Adrenal gland (tissue), 12 donors: ENCODE measurements around the gene GSTM3. TPM values are rescaled to one million over a fixed set of nuclear protein-coding genes. Genes with fewer than 3 reads are reported as not detected.

ENCODE experiments used
- DNase-seq, 7 donors: peaks; one replicate each; pipeline ENCODE4 v3.0.0-alpha.2; 2019 to 2020
- H3K27ac ChIP-seq, 5 donors: fragments of 200-600 bp; sonication (generic) in 4 of 5; 1 replicate in 3 of 5; 2 replicates in 2 of 5; pipeline versions ENCODE4 v1.5.1 to v1.8.0; 2016 to 2020; ENCODE audit warnings: mild to moderate bottlenecking in 1 of 5
- H3K27me3 ChIP-seq: fragments of 200-600 bp; 2 replicates; pipeline ENCODE4 v1.8.0; 2021
- H3K36me3 ChIP-seq, 2 donors: fragments of 200-600 bp; replicated peaks in 1 of 2; 1 replicate in 1 of 2; 2 replicates in 1 of 2; pipeline versions ENCODE4 v1.5.1 to v1.8.0; 2018 to 2022
- H3K4me1 ChIP-seq, 2 donors: fragments of 200-600 bp; replicated peaks in 1 of 2; 1 replicate in 1 of 2; 2 replicates in 1 of 2; pipeline versions ENCODE4 v1.5.1 to v1.8.0; 2018 to 2021
- H3K4me3 ChIP-seq, 4 donors: fragments of 200-600 bp; sonication (generic) in 3 of 4; one replicate each; pipeline ENCODE4 v1.5.1; 2016 to 2018
- H3K9me3 ChIP-seq, 3 donors: fragments of 200-600 bp; sonication (generic) in 1 of 3; replicated peaks in 1 of 3; 1 replicate in 2 of 3; 2 replicates in 1 of 3; pipeline versions ENCODE4 v1.5.1 to v1.8.0; 2016 to 2021
- CTCF ChIP-seq, 6 experiments: fragments of 450-650 bp in 4 of 6; fragments of 200-600 bp in 2 of 6; sonication (generic) in 1 of 6; IDR thresholded peaks; 1 replicate in 5 of 6; 2 replicates in 1 of 6; pipeline versions ENCODE4 v1.5.1 to v1.8.0; 2016 to 2021; ENCODE audit warnings: antibody characterized with exemption in 6 of 6, mild to moderate bottlenecking in 2 of 6, moderate library complexity in 1 of 6
- POLR2A ChIP-seq, 2 donors: fragments of 450-650 bp; IDR thresholded peaks; one replicate each; pipeline ENCODE4 v1.6.1; 2017; ENCODE audit warnings: antibody characterized with exemption in 2 of 2, mild to moderate bottlenecking in 2 of 2, moderate library complexity in 1 of 2
- WGBS, 4 donors: extraction: QIAGEN DNeasy Blood & Tissue Kit in 2 of 4; methylation state at CpG; one replicate each; pipeline versions ENCODE4 v1.1.5 to v1.1.7; 2013 to 2017; 5-methylcytosine and 5-hydroxymethylcytosine counted together
- intact Hi-C, 2 donors: fragments of 100-400 bp; cut with DNase I; formaldehyde crosslinking; loops; one replicate each; pipeline versions ENCODE4 v1.14.1 to v1.15.0; 2022 to 2023
- polyA plus RNA-seq, 3 donors: library from polyadenylated mRNA; stranded (reverse); fragments of 200-250 nt in 2 of 3; fragments of 350-450 nt in 1 of 3; fragmentation: Illumina TruSeq in 1 of 3; extraction: RNeasy Lipid Tissue Mini Kit (QIAGEN cat#74804) in 1 of 3; gene quantifications; one replicate each; pipeline ENCODE4 v1.2.3, GENCODE V29; 2013 to 2014
- total RNA-seq, 9 donors: library from RNA; depleted of rRNA in 4 of 9; stranded (reverse); fragments of >200 nt in 4 of 9; fragments of 120-200 nt in 1 of 9; fragmentation: NEBNext Ultra II Directional in 1 of 9; extraction: Animal tissue kit (Norgen Biotek cat#: 25700) in 1 of 9; gene quantifications; one replicate each; pipeline versions ENCODE4 v1.1.0 to v1.2.4, GENCODE V29; 2013 to 2023
- donor health status: healthy with polysubstance abuse.
- donor health status: Bipolar disorder and iron deficiency.
- donor health status: DM: yes; HTN: yes; CAD: no.
- donor health status: DM: no; HTN: no; CAD: no.
- donor health status: DM: no; HTN: no; CAD: no.
- donor health status: DM: yes; HTN: yes; CAD: no.

Gene GSTM3
- total and polyA plus RNA-seq, 12 donors, result 14.5 to 117 (median 72.0) TPM

GRCh38 chr1:109732390-109732881, 8.4 kb downstream of the GSTM3 start:
- H3K9me3 ChIP-seq, result no peaks in the 10 kb centered on the region

GRCh38 chr1:109730666-109731065, 10.2 kb downstream of the GSTM3 start:
- intact Hi-C loops, result no loop called here
- Histone ChIP-seq H3K36me3 (peaks cover 0 to 5% of the 10 kb centered on the region in 2 donors), H3K9me3 (no peaks in the 10 kb centered on the region), H3K4me3 (no peak overlapping the region), H3K27ac (no peak overlapping the region), H3K27me3 (no peaks in the 10 kb centered on the region), H3K4me1 (no peaks in the 10 kb centered on the region)
- no peak for DNase-seq
- TF ChIP-seq CTCF (IDR thresholded peaks at IDR 0.05) (no peak), POLR2A (IDR thresholded peaks at IDR 0.05) (no peak)
- 68 to 92% (median 84%) methylated on average over 6 of the region's 6 CpGs for WGBS, 4 donors

More at GRCh38 chr1:109732390-109732881, 8.4 kb downstream of the GSTM3 start:
- Histone ChIP-seq H3K36me3 (peaks cover 0 to 17% of the 10 kb centered on the region in 2 donors), H3K27me3 (no peaks in the 10 kb centered on the region), H3K4me1 (no peaks in the 10 kb centered on the region), H3K27ac (no peak overlapping the region), H3K4me3 (no peak overlapping the region)
- DNase-seq, result no peak
- intact Hi-C loops, result no loop called here
- TF ChIP-seq POLR2A (IDR thresholded peaks at IDR 0.05) (no peak), CTCF (IDR thresholded peaks at IDR 0.05) (no peak)
- 57 to 73% (median 68%) methylated on average over 3 of the region's 3 CpGs for WGBS, 4 donors

GRCh38 chr1:109728870-109729269, 12.0 kb downstream of the GSTM3 start:
- no peaks in the 10 kb centered on the region for H3K27me3 ChIP-seq
- intact Hi-C loops, result no loop called here
- DNase-seq, result no peak
- H3K36me3 ChIP-seq, result no peaks in the 10 kb centered on the region
- TF ChIP-seq CTCF (IDR thresholded peaks at IDR 0.05), result no peak
- no peak overlapping the region for H3K27ac ChIP-seq
- H3K9me3 ChIP-seq, result no peaks in the 10 kb centered on the region
- H3K4me1 ChIP-seq, result no peaks in the 10 kb centered on the region
- 83 to 91% (median 86%) methylated on average over 5 to 7 of the region's 7 CpGs for WGBS, 4 donors
- no peak overlapping the region for H3K4me3 ChIP-seq

- no peak overlapping the region for H3K27ac ChIP-seq
- WGBS, 4 donors, result 89 to 91% (median 91%) methylated on average over 12 of the region's 12 CpGs
Observed at GRCh38 chr1:109726728-109727373, 14.0 kb downstream of the GSTM3 start.

More at GRCh38 chr1:109726728-109727373, 14.0 kb downstream of the GSTM3 start:
- TF ChIP-seq POLR2A (IDR thresholded peaks at IDR 0.05) (no peak), CTCF (IDR thresholded peaks at IDR 0.05) (no peak)
- Histone ChIP-seq H3K9me3 (no peaks in the 10 kb centered on the region), H3K4me1 (no peaks in the 10 kb centered on the region), H3K27me3 (no peaks in the 10 kb centered on the region), H3K4me3 (no peak overlapping the region), H3K36me3 (no peaks in the 10 kb centered on the region)
- intact Hi-C loops, result no loop called here
- no peak for DNase-seq
